ENCODE results near the gene PAQR8.

- TF ChIP-seq TAF1 (IDR thresholded peaks at IDR 0.05; ENCODE audit: low read depth), result no peak
- no peak for TF ChIP-seq EP300 (IDR thresholded peaks at IDR 0.05; ENCODE audit: borderline replicate concordance)
- no peak for TF ChIP-seq NFIC (IDR thresholded peaks at IDR 0.05)
- no peak for TF ChIP-seq YY1 (IDR thresholded peaks at IDR 0.05; ENCODE audit: low read depth)
- no peak for TF ChIP-seq CREB1 (IDR thresholded peaks at IDR 0.05; ENCODE audit: low read depth)
- TF ChIP-seq USF1 (IDR thresholded peaks at IDR 0.05), result no peak
- TF ChIP-seq MAX (IDR thresholded peaks at IDR 0.05), result no peak
- TF ChIP-seq ZBTB7A (IDR thresholded peaks at IDR 0.05; ENCODE audit: low read depth), result no peak
- no peak for TF ChIP-seq FOXM1 (IDR thresholded peaks at IDR 0.05; ENCODE audit: borderline replicate concordance, low read depth)
- TF ChIP-seq TCF12 (IDR thresholded peaks at IDR 0.05; ENCODE audit: low read depth), result no peak
- no peak for TF ChIP-seq RAD21 (IDR thresholded peaks at IDR 0.05; ENCODE audit: low read depth)
- no peak for TF ChIP-seq REST (IDR thresholded peaks at IDR 0.05; ENCODE audit: low read depth)
Observed at GRCh38 chr6:52376763-52377162, 14.8 kb downstream of the PAQR8 start.
